Fibroblast of pulmonary artery (primary cell): ENCODE results near the gene FAM81A.
A peak's percentile ranks its signal among the peaks of the same experiment; 100 is the strongest.
"Not testable (repeated sequence)": the region's sequence is repeated elsewhere in the genome, so short reads cannot be mapped to it uniquely, and the experiment has no call there.

ENCODE experiments used
- DNase-seq: peaks from one replicate; pipeline ENCODE4 v3.0.0-alpha.2; 2010; ENCODE audit warnings: low read depth
- H3K4me3 ChIP-seq: replicated peaks from 2 replicates; pipeline ENCODE4 v1.5.1; 2011; ENCODE audit warnings: low read depth, mild to moderate bottlenecking, control low read depth, low read length, moderate library complexity
- TF ChIP-seq, protein P1 (sequence below): IDR thresholded peaks from 2 replicates; pipeline ENCODE4 v1.5.1; 2011; ENCODE audit warnings: mild to moderate bottlenecking, control low read depth, low read length, inconsistent platforms; ENCODE audit errors: missing control alignments

The FAM81A gene

DNA sequence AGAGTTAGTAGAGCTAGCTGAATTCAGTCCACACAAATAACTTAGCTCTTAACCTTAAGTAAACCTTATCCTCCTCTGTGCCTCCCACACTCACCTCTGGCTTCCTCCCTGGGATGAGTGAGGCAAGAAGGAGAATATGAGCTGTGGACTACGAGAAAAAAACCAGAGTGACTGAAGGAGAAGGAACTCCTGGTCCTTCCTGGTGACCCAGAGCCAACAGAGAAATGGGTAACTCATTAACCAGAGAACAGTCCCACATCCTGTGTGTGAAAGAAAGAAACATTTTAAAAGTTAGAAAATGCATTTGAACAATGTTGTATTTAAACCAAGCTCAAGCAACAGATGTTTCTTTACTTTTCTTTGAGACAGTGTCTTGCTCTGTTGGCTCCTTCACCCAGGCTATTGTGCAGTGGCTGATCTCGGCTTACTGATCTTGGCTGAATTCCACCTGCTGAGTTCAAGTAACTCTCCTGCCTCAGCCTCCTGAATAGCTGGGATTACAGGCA lies 27.5 kb upstream of the FAM81A start:
- TF ChIP-seq, protein P1, sequence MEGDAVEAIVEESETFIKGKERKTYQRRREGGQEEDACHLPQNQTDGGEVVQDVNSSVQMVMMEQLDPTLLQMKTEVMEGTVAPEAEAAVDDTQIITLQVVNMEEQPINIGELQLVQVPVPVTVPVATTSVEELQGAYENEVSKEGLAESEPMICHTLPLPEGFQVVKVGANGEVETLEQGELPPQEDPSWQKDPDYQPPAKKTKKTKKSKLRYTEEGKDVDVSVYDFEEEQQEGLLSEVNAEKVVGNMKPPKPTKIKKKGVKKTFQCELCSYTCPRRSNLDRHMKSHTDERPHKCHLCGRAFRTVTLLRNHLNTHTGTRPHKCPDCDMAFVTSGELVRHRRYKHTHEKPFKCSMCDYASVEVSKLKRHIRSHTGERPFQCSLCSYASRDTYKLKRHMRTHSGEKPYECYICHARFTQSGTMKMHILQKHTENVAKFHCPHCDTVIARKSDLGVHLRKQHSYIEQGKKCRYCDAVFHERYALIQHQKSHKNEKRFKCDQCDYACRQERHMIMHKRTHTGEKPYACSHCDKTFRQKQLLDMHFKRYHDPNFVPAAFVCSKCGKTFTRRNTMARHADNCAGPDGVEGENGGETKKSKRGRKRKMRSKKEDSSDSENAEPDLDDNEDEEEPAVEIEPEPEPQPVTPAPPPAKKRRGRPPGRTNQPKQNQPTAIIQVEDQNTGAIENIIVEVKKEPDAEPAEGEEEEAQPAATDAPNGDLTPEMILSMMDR, result no peak

DNA sequence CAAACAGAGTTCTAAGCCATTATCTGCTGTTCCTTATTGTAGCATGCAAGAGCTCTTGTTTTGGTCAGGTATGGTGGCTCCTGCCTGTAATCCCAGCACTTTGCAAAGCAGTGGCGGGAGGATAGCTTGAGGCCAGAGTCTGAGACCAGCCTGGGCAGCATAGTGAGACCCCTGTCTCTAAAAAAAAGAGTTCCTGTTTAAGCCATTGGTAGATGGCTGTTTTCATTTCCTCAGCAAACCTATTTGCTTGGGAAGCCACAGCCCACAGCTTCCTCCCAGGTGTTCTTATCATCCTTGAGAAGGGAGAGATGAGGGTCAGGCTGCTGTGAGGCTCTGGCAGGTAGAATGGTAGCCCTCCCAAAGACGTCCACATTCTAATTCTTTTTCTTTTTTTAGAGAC lies 24.4 kb upstream of the FAM81A start:
- no peak overlapping the region for H3K4me3 ChIP-seq
- DNase-seq, result no peak
- TF ChIP-seq, protein P1, result no peak

More for the DNA sequence above, 27.5 kb upstream of the FAM81A start:
- no peak overlapping the region for H3K4me3 ChIP-seq
- peak; percentile 29 for DNase-seq

DNA sequence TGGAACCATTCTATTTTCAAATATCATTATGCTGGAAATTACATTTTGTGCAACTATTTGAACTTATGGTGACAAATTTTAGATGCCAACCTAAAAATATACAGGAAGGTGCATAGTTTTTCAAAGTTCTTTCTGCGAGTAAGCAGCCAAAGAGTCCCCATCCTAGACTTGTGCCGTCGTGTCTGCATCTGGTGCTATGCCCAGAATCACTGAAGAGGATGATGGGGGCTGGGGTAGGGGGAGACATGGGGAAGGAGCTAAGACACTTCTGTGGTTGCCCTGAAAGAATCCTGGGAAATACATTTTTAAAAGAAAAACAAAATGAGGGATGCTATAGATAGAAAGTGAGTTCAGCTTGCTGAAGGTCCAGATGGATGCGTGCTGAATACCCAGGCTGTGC lies 21.2 kb upstream of the FAM81A start:
- DNase-seq, result no peak
- TF ChIP-seq, protein P1, result no peak
- H3K4me3 ChIP-seq, result no peak overlapping the region

DNA sequence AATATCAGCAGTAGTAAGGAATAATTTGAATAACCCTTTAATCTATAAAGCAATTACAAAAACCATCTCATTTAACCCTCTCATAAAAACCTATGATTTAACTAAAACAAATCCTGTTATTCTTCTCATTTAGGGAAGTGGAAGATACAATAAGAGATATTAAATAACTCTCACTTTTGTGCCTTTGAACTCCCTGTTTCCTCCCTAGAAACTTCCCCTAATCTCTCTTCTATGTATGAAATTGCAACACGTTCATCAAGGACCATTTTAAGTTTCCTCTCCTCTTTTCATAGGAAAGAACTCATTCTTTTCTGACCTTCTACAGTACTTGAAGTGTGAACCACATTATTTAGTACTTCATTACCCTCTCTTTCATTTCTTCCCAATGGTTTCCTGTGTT lies 18.8 kb upstream of the FAM81A start:
- TF ChIP-seq, protein P1, result no peak
- H3K4me3 ChIP-seq, result no peak overlapping the region
- no peak for DNase-seq

DNA sequence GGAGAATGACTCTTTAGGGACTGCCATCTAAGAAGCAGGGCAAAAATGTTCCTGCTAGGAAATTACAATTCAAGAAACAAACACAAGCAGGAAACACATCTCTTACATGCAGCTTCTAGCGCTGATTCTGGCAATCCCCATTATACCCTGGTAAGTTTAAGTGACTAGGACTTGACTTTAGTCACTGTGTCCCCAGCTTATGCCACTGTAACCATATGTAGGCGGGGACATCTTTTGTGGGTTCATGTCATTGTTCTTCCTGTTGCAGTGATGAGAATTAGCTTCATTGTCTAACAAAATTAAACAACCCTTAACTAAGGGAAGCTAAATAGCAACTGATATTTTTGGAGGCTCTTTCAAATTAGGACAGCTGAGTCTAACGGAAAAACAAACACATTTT lies 17.9 kb upstream of the FAM81A start:
- TF ChIP-seq, protein P1, result no peak
- no peak overlapping the region for H3K4me3 ChIP-seq
- DNase-seq, result no peak

DNA sequence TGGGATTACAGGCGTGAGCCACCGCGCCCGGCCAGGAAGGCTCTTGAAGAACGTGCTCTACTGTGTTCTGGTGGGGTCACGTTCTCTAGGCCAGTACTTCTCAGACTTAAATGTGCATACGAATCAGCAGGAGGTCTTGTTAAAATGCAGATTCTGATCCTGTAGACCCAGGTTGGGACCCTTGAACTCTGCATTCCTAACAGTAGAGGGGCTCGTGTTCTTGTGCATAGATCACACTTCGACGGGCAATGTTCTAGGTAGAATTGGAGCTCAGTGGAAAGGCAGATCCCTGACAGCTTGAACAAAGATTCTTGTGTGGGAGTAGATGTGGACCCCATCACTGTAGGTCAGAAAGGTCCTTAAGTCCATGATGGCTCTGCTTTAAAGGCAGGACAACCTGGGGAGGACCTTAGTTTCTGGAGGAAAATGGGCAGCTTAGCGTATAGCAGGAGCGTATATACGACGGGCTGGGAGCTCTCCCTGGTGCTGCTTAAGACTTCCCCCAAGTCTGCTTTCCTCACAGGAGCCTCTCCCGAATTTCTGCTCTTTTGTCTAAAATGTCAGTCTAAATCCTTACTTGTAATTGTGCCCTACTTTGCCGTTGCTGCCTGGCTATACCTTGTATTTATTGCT lies 16.9 kb upstream of the FAM81A start:
- peak; percentile 75 for DNase-seq
- TF ChIP-seq, protein P1, result no peak

DNA sequence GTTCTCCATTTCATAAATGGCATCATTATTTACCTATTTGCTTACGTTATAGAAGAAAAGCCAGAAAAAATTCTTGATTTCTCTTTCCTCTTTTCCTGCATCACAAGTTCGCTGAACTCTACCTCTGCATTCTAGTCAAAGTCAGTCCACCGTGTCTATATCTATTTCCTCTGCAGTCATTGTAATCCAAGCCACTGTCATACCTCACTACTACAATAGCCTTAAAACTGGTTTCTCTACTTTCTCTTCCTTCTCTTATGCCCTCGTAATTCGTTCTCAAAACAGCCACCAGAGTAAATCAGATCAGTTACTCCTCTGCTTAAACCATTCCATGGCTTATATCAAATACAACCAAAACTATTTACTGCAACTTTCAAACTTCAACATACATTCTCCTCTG lies 13.4 kb upstream of the FAM81A start:
- TF ChIP-seq, protein P1, result no peak
- no peak for DNase-seq
- H3K4me3 ChIP-seq, result no peak overlapping the region

More for the DNA sequence above, 16.9 kb upstream of the FAM81A start:
- no peak overlapping the region for H3K4me3 ChIP-seq

DNA sequence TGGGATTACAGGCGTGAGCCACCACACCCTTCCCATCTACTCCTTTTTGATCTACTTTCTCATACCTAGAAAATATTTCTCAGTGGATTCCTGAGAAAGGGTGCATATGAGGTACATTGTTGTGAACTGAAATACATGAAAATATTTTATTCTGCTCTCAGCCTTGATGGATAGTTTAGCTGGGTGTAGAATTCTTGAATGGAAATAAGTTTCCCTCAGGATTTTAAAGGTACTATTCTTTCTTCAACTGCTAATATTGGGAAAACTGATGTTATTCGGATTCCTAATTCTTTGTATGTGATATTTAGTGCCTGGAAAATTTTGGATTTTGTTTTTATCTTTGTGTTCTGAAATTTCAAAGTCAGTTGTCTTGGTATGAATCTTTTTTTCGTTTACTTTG lies 9.1 kb upstream of the FAM81A start:
- DNase-seq, result not testable (repeated sequence)

More for the DNA sequence above, 9.1 kb upstream of the FAM81A start:
- not testable (repeated sequence) for H3K4me3 ChIP-seq
